GM18519 (cell line): ENCODE data around the gene DRAM1.
"Not testable (repeated sequence)": the region's sequence is repeated elsewhere in the genome, so short reads cannot be mapped to it uniquely, and the experiment has no call there.

Experiments
- ATAC-seq: cut with Tn5 transposase; IDR thresholded peaks from one replicate; pipeline ENCODE4 v1.9.1; 2021; ENCODE audit warnings: mild to moderate bottlenecking, moderate library complexity; ENCODE audit not compliant: unreplicated experiment, low FRiP score

DRAM1 gene, protein sequence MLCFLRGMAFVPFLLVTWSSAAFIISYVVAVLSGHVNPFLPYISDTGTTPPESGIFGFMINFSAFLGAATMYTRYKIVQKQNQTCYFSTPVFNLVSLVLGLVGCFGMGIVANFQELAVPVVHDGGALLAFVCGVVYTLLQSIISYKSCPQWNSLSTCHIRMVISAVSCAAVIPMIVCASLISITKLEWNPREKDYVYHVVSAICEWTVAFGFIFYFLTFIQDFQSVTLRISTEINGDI

DNA sequence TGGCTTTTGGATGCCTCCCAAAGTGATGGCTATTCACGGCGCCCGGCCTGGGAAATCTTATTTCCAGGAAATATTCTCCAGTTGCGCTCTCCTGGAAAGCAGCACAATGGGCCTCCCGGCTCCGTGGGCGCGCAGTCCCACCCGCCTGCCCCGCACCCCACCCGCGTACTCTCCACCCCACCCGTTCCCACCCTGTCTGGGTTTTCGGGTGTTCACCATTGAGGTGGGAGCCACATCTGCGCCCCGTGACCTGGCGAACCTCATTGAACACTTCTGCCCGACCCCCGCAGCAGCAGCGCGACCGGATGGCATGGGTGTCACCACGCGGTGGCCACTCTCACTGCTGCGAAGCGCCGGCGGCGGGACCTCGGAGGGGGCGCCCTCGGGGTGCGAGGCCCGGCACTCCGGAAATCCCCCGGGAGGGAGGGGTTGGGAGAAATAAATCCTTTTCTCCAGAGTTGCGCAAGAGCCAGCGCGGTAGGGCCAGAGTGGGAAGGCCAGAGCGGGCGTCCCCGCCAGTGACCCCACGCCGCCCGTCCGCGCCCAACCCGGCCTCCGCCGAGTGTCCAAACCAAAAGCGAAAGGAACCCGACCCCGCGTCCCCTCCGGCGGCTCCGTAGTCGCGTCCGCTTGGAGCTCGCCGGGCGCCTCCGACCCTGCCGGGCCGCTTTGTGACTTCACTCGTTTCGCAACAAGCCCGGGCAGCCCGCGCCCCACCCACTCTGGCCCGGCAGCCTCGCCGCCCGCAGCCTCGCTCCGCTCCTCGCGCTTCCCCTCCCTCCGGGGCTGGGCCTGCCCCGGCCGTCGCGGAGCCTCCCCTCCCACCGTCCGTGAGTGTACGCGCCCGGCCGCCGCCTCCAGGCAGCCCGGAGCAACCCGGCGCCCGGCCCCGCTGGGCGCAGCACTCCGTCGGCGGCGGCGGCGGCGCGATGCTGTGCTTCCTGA is at the start of gene DRAM1:
TSS of gene DRAM1 (plus strand) at position 720 of the 945 bp plus-strand sequence. CDS start at position 930, 210 bp downstream.
- ATAC-seq: peak; percentile 77

DNA sequence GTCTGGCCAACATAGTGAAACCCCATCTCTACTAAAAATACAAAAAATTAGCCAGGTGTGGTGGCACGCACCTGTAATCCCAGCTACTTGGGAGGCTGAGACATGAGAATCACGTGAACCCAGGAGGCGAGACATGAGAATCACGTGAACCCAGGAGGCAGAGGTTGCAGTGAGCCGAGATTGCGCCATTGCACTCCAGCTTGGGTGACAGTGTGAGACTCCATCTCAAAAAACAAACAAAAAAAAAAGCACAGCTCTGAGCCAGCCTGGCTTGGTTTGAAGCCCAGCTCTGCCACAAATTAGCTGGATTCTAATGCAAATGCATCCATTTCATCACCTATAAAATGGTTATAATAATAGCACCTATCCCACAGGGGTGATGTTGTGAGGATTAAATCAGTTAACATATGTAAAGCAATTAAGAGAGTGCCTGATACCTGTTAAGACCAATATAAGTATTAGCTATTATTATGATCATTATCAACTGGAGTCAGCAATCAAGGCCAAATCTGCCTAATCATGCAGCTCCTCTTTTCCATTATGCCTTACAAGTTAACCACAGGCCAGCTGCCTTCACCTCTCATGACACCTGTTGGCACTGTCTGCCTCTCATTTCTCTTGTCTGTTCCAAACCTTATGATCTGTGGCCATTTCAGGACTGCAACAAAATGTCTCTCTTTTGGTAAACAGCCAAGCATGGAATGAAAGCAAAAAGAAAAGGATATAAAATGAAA is 48.8 kb upstream of the DRAM1 start:
- no peak for ATAC-seq

DNA sequence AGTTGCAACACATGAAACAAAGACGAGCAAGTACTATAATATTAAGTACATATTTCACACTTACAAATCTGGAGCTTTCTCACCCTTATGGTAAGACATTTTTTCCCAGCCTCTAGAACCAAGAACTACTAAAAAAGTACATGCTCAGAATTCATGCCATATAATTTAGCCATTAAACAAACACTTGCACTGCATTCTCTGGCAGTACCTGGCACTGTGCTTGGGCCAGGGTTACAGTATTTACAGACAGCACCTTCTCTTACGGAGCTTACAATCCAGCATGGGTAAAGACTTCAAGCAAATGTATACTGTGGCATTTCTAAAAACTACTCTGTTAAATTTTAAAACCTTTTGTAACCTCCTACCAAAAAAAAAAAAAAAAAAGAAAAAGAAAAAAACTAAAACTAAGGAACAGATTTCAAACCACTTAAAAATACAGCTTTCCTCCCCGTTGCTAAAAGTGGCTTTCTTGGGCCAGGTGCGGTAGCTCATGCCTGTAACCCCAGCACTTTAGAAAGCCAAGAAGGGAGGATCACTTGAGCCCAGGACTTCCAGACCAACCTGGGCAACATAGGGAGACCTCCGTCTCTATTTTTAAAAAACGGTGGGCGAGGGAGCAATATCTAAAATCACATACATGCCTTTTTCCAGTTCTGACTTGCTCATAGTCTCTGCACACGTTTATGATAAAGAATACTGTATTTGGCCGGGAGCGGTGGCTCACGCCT is 47.6 kb upstream of the DRAM1 start:
- no peak for ATAC-seq

DNA sequence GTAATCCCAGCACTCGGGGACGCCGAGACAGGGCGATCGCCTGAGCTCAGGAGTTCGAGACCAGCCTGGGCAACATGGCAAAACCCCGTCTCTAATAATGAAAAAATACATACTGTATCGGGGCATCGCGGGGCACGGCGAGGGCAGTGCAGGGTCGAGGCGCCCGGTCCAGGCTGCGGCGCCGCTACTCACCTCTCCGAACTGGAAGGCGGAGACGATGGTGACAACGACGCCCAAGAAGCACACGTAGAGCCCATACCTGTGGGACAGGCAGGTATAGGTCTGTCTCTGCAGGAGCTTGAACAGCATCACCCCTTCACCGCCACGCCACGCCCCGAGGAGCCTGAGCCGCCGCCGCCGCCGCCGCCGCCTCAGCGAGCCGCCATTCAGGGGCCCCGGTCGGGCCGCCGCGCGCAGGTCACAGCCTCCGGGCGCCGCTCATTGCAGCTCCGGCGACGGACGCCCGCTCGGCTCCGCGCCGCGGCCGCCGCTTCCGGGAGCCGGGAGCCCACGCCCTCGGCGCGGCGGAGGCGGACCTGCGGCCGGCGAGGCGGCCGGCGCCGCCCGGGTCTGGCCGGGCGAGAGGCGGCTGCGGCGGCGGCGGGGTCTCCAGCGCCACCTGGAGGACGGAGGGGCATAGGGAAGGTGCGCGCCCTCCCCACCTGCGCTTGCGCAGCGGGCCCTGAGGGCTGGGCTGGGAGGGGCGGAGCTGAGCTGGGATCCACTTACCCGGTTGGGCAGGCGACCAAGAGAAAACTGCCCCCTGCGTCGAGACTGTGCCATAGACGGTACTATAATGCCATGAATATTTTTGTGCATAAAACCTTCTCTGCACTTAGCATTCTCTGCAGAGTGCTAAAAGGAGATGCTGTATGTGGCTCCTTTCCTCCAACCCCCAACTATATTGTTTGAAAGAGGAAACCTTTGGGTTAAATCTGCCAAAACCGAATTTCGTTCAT is 46.7 kb upstream of the DRAM1 start, which contains the start of gene GNPTAB:
TSS of gene GNPTAB (minus strand) at position 593 of the 959 bp plus-strand sequence. CDS start at position 309, 284 bp downstream.
- peak; percentile 84 for ATAC-seq

DNA sequence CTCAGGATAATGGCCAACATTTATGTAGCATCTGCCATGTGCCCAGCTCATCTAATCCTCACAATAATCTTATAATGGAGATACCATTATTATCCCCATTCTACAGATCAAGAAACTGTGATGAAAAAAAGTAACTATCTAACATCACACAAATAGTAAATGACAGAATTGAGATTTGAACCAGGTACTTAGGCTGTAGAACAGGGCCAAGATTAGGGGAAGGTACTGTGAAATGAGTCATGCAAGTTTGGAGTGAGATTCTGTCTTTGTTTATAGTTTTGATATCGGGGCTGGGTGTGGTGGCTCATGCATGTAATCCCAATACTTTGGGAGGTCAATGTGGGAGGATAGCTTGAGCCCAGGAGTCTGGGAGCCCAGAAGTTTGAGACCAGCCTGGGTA is 45.4 kb upstream of the DRAM1 start:
- no peak for ATAC-seq

DNA sequence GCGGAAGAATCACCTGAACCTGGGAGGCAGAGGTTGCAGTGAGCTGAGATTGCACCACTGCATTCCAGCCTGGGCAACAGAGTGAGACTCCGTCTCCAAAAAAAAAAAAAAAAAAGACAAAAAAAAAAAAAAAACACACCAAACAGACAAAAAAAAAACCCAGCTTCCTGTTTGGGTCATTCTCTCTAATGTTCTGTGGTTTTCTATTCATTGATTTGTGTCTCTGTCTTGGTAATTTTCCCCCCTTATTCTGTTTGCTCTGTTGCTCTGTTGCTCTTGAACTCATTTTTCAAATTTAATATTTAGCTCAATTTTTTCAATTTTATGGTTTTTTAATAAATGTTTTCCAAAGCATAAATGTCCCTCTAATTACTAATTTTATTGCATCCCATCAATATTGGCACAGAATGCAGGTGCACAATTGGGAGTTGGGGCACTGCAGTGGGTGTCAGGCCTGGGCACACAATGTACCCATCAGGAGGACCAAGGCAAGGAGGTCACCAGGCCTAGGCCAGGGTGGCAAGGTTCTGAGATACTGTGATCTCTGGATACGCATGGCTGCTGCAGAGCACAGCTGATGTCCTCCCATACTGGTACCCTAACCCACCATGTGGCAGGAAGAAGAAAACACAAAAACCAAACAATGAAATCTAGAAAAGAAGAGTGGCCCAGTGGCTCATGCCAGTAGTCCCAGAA is 38.6 kb upstream of the DRAM1 start:
- no peak for ATAC-seq

DNA sequence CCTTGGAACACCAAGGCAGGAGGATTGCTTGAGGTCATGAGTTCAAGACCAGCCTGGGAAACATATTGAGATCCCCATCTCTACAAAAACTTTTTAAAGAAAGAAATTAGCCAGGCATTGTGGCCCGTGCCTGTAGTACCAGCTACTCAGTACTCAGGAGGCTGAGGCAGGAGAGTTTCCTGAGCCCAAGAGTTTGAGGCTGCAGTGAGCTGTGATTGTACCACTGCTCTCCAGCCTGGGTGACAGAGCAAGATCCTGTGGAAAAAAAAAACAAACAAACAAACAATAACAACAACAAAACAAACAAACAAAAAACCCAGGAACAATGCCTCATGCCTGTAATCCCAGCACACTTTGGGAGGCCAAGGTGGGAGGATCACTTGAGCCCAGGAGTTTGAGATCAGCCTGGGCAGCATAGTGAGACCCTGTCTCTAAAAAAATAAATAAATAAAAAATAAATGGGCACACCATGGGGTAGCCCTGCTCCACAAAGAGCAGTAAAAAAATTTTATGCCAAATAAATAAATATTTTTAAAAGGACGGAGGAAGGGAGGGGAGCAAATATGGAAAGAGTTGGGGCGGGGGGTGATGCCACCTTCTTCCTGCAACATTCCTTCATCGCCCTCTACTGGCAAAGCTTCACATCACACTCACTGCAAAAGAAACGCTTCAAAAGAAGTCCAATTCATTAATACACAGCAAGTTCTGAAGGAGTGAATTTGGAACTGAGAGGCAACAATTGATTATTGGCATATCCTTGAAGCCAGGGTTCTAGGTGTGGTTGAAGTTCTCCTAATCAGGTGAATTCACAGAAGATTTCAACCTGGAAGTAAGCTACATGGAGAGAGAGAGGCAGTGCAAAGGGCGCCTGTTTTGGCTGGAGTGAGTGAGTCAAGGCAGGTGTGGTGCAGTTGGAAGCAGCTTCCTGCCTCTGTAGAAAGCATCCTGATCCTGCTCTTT is 37.8 kb upstream of the DRAM1 start:
- no peak for ATAC-seq

DNA sequence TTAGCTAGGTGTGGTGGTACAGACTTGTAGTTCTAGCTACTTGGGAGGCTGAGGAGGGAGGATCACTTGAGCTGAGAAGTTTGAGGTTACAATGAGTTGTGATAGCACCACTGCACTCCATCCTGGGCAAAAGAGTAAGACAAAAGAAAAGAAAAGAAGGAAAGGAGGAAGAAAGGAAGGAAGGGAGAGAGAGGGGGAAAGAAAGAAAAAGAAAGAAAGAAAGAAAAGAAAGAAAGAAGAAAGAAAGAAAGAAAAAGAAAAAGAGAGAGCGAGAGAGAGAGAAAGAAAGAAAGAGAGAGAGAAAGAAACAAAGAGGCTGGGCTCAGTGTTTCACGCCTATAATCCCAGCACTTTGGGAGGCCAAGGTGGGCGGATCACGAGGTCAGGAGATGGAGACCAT is 36.3 kb upstream of the DRAM1 start:
- ATAC-seq: no peak

DNA sequence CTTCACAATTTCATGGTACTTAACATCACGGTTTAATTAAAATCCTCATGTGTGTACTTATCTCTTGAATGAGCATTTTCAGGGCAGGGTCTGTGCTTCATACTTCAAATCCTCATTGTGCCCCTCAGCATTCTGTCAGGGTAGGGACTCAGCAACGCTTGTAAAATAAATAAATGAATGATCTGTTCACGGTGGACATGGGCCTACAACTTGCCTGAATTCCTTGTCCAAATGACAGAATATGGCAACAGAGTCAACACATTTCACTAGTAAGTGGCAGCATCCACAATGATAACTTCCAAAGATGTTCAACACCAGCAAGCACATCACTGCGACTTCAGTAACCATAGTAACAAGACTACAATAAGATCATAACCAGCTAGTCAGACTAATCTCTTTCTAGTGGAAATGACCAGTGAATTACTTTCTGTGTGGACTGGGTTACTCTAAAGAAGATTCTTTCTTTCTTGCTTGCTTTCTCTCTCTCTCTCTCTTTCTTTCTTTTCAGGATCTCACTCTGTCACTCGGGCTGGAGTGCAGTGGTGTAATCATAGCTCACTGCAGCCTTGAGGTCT is 32.2 kb upstream of the DRAM1 start:
- no peak for ATAC-seq

DNA sequence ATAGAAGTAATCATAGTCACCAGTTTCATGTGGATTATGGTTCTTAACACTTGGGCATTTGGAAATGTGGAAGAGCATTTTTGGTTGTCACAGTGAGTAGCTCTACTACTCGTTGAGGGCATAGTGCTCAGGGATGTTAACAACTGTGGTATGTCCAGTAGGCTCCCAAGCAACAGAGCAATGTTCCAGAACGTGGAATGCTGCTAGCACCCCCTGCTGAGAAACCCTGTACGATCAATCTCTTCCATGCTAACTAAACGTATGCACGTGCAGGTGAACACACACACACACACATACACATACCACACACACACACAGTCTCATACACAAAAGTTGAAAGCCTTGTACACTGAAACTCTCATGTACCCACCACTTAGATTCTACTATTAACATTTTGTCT is 30.1 kb upstream of the DRAM1 start:
- ATAC-seq: no peak

DNA sequence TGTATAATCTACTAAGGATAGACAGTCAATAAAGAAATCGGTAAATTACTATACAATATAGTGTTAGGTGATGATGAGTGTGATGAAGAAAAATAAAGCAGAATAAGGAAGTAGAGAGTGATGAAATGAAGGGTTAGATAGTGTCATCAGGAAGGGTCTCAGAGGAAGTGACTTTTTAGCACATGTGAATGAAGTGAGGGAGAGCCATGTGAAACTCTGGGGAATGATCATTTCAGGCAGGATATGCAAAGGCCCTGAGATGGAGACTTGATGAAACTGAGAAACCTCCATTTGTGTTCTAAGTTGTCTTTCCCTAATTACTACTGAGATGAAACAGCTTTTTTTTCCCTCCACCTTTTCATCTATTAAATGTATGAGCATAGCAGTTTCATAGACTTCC is 27.2 kb upstream of the DRAM1 start:
- ATAC-seq: no peak

DNA sequence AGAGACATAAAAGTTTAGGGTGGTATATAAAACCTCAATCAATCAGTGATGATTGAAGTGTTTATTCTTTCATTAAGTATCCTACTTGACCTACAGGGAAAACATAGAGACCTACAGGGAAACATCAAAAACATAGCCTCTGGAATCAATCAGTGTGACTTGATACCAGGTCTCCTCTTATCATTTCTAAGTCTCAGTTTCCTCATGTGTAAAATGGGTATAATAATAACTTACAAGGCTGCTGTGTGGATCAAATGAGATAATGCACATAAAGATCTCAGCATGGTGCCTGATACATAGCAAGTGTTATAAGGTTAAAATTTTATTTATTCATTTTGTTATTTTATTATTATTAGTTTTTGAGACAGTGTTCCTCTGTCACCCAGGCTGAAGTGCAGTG is 24.4 kb upstream of the DRAM1 start:
- ATAC-seq: no peak

DNA sequence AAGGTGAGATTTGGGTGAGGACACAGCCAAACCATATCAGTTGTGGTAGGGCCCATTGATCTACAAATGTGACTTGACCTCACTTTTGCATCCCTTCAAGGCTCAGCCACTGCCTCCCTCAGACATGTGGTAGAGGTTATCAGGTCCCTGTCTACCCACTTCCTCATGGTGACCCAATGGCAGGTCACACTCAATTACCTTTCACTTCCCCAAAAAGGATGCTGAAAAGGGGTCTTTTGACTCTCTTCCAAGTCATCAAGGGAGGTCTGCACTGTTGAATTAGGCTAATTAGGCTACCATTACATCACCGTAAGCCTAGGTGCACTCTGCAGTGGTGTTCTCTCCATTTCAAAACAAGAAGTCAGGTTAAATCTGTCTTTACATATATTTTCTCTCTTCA is 22.6 kb upstream of the DRAM1 start:
- peak; percentile 32 for ATAC-seq

DNA sequence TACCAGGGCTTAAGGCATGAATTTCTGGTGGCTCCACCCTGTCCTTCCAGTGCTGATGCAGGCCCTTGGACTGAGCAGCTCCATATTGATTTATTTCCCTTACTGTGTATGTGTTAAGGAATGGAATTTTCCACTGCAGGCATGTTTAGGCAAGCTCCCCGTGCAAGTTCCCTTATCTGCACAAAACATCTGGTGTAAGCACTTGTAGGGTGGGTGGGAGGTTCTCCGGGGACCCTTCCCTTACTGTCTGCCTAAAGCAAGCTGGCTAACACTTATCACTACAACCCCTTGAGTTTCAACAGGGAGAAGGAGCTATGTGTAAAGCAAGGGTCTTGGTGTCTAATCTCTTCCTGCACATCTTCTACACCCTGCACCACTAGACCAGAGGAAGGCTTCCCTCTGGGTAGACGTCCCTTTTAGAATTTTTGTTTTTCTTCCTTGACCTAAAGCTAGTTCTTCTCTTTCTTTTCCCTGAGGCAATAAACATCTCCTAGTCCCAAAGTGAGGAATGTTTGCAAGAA is 22.0 kb upstream of the DRAM1 start:
- ATAC-seq: no peak

DNA sequence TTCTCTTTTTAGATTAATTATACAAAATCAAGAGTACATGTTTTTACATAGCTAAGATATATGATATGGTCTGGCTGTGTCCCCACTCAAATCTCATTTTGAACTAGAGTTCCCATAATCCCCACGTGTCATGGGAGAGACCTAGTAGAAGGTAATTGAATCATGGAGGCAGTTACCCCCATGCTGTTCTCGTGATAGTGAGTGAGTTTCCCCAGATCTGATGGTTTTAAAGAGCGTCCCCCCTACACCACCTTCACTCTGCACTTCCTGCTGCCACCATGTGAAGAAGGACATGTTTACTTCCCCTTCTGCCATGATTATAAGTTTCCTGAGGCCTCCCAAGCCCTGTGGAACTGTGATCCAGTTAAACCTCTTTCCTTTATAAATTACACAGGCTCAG is 21.4 kb upstream of the DRAM1 start:
- no peak for ATAC-seq

DNA sequence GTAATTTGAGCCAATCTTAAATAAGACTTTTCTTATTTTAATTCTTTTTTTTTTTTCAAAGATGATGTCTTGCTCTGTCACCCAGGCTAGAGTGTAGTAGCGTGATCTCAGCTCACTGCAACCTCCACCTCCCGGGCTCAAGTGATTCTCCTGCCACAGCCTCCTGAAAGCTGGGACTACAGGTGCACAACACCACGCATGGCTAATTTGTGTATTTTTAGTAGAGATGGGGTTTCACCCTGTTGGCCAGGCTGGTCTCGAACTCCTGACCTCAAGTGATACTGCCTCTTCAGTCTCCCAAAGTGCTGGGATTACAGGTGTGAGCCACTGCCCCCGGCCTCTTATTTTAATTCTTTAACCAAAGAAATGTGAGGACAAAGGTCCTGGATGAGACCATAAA is 20.8 kb upstream of the DRAM1 start:
- ATAC-seq: not testable (repeated sequence)

DNA sequence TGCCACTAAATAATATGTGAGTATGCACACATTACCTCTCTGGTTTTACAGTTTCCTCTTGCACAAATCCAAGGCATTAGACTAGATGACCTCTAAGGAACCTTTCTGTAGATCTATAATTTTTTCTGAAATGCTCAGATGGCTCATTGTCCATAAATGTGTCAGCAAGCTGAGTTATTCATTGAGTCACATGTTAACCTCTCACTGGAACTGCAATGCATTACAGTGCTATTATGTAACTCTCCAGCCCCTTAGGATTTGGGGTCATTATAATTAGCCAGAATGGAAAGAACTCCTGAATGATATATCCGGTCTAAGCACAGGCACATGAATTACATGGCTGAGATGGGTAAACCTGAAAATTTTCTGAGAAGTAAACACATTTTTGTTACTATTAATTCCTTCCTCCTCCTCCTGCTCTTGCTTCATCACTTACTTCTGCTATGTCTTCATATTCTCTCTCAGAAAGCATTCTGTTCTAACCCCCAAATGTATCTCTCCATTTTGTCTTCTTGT is 20.3 kb upstream of the DRAM1 start:
- ATAC-seq: no peak
